NB4 (cell line): Measurements from ENCODE around the gene MLC1.

Source experiments
- CTCF ChIP-seq: IDR thresholded peaks from one replicate; pipeline ENCODE4 v1.5.1; 2012; ENCODE audit warnings: low read depth, low read length
- MAX ChIP-seq: IDR thresholded peaks from 2 replicates; pipeline ENCODE4 v1.6.1; 2011; ENCODE audit warnings: low read depth, low read length
- MYC ChIP-seq: IDR thresholded peaks from 2 replicates; pipeline ENCODE4 v1.6.1; 2011; ENCODE audit warnings: low read depth, low read length

GRCh38 chr22:50014655-50015401 lies 70.4 kb downstream of the MLC1 start:
- TF ChIP-seq CTCF = no peak
- no peak for TF ChIP-seq MAX
- TF ChIP-seq MYC = no peak
